ENCODE measurements around the gene ELOVL7.
"Not testable (repeated sequence)": the region's sequence is repeated elsewhere in the genome, so short reads cannot be mapped to it uniquely, and the experiment has no call there.

The ELOVL7 gene

GRCh38 chr5:60809891-60810425, 34.1 kb downstream of the ELOVL7 start:
- no peak for TF ChIP-seq CTCF (IDR thresholded peaks at IDR 0.05; ENCODE audit: insufficient read depth, missing control alignments)
- FAIRE-seq (no peak), DNase-seq (ENCODE audit: insufficient read length, low spot score) (no peak)

GRCh38 chr5:60806591-60807243, 37.4 kb downstream of the ELOVL7 start:
- DNase-seq (ENCODE audit: insufficient read length, low spot score) (no peak), FAIRE-seq (no peak)
- TF ChIP-seq CTCF (IDR thresholded peaks at IDR 0.05; ENCODE audit: insufficient read depth, missing control alignments) = no peak

DNA sequence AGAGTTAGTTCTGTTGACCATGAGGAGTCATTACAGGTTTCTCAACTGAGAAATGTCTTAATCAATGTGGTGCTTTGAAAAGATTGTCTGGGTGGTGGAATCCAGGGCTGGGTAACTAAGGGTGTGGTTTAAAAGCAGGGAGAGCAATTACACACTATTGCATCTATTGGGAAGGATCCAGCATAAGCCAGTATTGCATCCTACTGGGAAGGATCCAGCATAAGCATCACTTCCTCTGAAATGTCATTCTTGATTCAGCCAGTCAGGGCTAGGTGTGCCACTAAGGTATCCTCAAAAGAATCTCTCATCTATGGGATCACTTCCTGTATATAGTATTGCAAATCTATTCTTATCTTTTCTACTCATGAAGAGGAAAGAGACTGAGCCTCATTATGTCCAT, 38.6 kb downstream of the ELOVL7 start:
- no peak for DNase-seq (ENCODE audit: insufficient read length, low spot score)
- FAIRE-seq = no peak
- no peak for TF ChIP-seq CTCF (IDR thresholded peaks at IDR 0.05; ENCODE audit: insufficient read depth, missing control alignments)

DNA sequence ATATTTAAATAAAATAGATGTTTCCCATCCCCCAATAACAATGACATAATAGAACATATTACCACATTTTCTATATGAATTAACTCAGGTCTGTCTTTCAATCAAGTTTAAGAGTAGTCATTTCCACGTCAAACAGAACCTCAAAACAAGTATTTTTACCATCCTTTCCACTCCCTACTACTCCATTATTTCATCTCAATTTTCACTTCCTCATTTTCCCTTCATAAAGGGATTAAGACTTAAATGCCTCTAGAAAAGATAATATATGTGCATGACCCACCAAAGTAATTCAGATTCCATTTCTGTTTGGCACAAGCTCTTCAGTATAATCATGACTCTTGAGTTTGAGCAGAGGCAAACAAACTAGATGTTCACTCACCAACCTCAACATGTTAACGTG, 40.4 kb downstream of the ELOVL7 start:
- FAIRE-seq (no peak), DNase-seq (ENCODE audit: insufficient read length, low spot score) (no peak)
- no peak for TF ChIP-seq CTCF (IDR thresholded peaks at IDR 0.05; ENCODE audit: insufficient read depth, missing control alignments)

DNA sequence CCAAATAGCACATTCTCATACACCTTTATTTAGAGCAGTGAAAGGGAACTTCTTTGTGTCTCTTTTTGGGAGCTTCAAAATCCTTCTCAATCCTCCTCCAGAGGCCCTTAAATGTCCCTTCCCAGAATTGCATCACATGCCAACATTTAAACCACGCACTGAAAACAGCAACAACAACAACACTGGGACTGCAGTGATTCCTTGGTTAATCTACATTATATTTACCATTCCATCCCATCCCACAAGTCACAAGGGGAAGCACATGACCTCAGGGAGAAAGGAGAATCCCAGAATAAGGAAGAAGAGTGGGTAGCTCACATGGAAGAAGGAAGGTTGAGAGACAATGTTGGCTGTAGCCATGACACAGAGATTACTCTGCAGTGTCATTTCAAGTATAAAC, 41.1 kb downstream of the ELOVL7 start:
- TF ChIP-seq CTCF (IDR thresholded peaks at IDR 0.05; ENCODE audit: insufficient read depth, missing control alignments) = no peak
- no peak for DNase-seq (ENCODE audit: insufficient read length, low spot score)
- FAIRE-seq = no peak

DNA sequence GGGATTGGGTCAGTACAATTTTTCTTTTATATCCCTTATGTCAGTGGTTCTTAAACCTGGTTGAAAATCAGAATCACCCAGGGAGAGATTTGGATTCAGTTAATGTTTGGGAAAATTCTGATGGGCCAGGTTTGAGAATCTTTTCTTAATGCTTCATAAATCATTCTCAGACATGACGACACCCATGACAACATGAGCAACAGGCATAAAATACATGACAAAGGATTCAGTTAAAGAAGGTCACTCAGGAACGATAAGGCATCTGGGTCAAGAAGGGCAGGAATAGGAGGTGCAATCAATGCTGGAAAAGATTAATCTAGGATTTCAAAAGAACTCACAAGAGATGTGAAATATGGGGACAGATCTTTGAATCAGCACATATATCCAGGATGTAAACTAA, 41.8 kb downstream of the ELOVL7 start:
- TF ChIP-seq CTCF (IDR thresholded peaks at IDR 0.05; ENCODE audit: insufficient read depth, missing control alignments) = no peak

GRCh38 chr5:60797482-60798153, 46.5 kb downstream of the ELOVL7 start:
- no peak for TF ChIP-seq CTCF (IDR thresholded peaks at IDR 0.05; ENCODE audit: insufficient read depth, missing control alignments)
- no peak for FAIRE-seq
- DNase-seq (ENCODE audit: insufficient read length, low spot score) = no peak

More for the DNA sequence above, 41.8 kb downstream of the ELOVL7 start:
- DNase-seq (ENCODE audit: insufficient read length, low spot score) (no peak), FAIRE-seq (no peak)

DNA sequence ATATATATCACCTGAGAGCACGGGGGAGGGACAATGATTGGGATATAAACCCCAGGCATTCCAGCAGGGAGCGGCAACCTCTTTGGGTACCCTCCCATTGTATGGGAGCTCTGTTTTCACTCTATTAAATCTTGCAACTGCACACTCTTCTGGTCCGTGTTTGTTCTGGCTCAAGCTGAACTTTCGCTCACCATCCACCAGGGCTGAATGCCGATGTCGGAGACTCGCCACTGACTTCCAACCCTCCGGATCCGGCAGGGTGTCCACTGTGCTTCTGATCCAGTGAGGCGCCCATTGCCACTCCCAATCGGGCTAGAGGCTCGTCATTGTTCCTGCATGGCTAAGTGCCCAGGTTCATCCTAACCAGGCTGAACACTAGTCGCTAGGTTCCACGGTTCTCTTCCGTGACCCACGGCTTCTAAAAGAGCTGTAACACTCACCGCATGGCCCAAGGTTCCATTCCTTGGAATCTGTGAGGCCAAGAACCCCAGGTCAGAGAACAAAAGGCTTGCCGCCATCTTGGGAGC, 48.6 kb downstream of the ELOVL7 start:
- FAIRE-seq; DNase-seq (ENCODE audit: insufficient read length, low spot score): not testable (repeated sequence)
